ENCODE measurements around the gene PRSS22. TPM values are rescaled to one million over a fixed set of nuclear protein-coding genes. Genes with fewer than 3 reads are reported as not detected.

The PRSS22 gene
- total RNA-seq, 1 donor from 2014 or later, result not detected

GRCh38 chr16:2814551-2815298, 43.2 kb downstream of the PRSS22 start:
- TF ChIP-seq CTCF (IDR thresholded peaks at IDR 0.05), result no peak
- Histone ChIP-seq H3K4me1 (peaks cover 0 to 5% of the 10 kb centered on the region in 2 donors), H3K27me3 (no peaks in the 10 kb centered on the region), H3K9me3 (no peaks in the 10 kb centered on the region), H3K27ac (no peak overlapping the region), H3K36me3 (no peaks in the 10 kb centered on the region), H3K4me3 (no peak overlapping the region)
- no peak for DNase-seq (ENCODE audit: low spot score in 2 of 2)
- intact Hi-C loops (cut with DNase I), result no loop called here

- intact Hi-C loops (cut with DNase I), result no loop called here
- no peak for TF ChIP-seq CTCF (IDR thresholded peaks at IDR 0.05)
- Histone ChIP-seq H3K4me1 (peaks cover 0 to 5% of the 10 kb centered on the region in 2 donors), H3K27me3 (no peaks in the 10 kb centered on the region), H3K36me3 (no peaks in the 10 kb centered on the region), H3K9me3 (no peaks in the 10 kb centered on the region), H3K4me3 (no peak overlapping the region), H3K27ac (no peak overlapping the region)
- DNase-seq (ENCODE audit: low spot score in 2 of 2), result no peak
Observed at GRCh38 chr16:2813771-2814221, 44.2 kb downstream of the PRSS22 start.

GRCh38 chr16:2811703-2812471, 46.1 kb downstream of the PRSS22 start:
- TF ChIP-seq CTCF (IDR thresholded peaks at IDR 0.05), result no peak
- no peaks in the 10 kb centered on the region for H3K27me3 ChIP-seq
- DNase-seq (ENCODE audit: low spot score in 2 of 2), result no peak

GRCh38 chr16:2810651-2811050, 47.3 kb downstream of the PRSS22 start:
- no peak overlapping the region for H3K27ac ChIP-seq
- no peak for TF ChIP-seq CTCF (IDR thresholded peaks at IDR 0.05)
- H3K4me3 ChIP-seq, result no peak overlapping the region
- no peaks in the 10 kb centered on the region for H3K9me3 ChIP-seq
- peaks cover 0 to 5% of the 10 kb centered on the region in 2 donors for H3K4me1 ChIP-seq
- no peak for DNase-seq (ENCODE audit: low spot score in 2 of 2)
- no peaks in the 10 kb centered on the region for H3K27me3 ChIP-seq
- no peaks in the 10 kb centered on the region for H3K36me3 ChIP-seq
- intact Hi-C loops (cut with DNase I), result no loop called here

More at GRCh38 chr16:2811703-2812471, 46.1 kb downstream of the PRSS22 start:
- Histone ChIP-seq H3K27ac (no peak overlapping the region), H3K4me1 (peaks cover 0 to 5% of the 10 kb centered on the region in 2 donors), H3K9me3 (no peaks in the 10 kb centered on the region), H3K36me3 (no peaks in the 10 kb centered on the region), H3K4me3 (no peak overlapping the region)
- intact Hi-C loops (cut with DNase I), result no loop called here

- Histone ChIP-seq H3K9me3 (peaks cover 0 to 6% of the 10 kb centered on the region in 2 donors), H3K4me1 (peaks cover 0 to 5% of the 10 kb centered on the region in 2 donors), H3K27me3 (no peaks in the 10 kb centered on the region), H3K27ac (no peak overlapping the region), H3K36me3 (no peaks in the 10 kb centered on the region), H3K4me3 (no peak overlapping the region)
- intact Hi-C loops (cut with DNase I), result no loop called here
- no peak for TF ChIP-seq CTCF (IDR thresholded peaks at IDR 0.05)
- no peak for DNase-seq (ENCODE audit: low spot score in 2 of 2)
Observed at GRCh38 chr16:2809149-2809760, 48.7 kb downstream of the PRSS22 start.
